ENCODE measurements around the gene RBM18. TPM values are rescaled to one million over a fixed set of nuclear protein-coding genes. Genes with fewer than 3 reads are reported as not detected.

RBM18 gene
- total RNA-seq, 4 donors from 2014 or later: 2.5 to 16.9 (median 8.2) TPM

GRCh38 chr9:122206118-122207046 is 58.3 kb downstream of the RBM18 start:
- Histone ChIP-seq H3K4me3 (no peak overlapping the region), H3K27me3 (peaks cover 0 to 34% (median 1%) of the 10 kb centered on the region in 4 donors), H3K27ac (no peak overlapping the region), H3K36me3 (no peaks in the 10 kb centered on the region), H3K4me1 (no peaks in the 10 kb centered on the region), H3K9me3 (no peaks in the 10 kb centered on the region)
- intact Hi-C loops (cut with DNase I): no loop called here
- no peak for TF ChIP-seq POLR2A (IDR thresholded peaks at IDR 0.05)
- TF ChIP-seq, protein P1, sequence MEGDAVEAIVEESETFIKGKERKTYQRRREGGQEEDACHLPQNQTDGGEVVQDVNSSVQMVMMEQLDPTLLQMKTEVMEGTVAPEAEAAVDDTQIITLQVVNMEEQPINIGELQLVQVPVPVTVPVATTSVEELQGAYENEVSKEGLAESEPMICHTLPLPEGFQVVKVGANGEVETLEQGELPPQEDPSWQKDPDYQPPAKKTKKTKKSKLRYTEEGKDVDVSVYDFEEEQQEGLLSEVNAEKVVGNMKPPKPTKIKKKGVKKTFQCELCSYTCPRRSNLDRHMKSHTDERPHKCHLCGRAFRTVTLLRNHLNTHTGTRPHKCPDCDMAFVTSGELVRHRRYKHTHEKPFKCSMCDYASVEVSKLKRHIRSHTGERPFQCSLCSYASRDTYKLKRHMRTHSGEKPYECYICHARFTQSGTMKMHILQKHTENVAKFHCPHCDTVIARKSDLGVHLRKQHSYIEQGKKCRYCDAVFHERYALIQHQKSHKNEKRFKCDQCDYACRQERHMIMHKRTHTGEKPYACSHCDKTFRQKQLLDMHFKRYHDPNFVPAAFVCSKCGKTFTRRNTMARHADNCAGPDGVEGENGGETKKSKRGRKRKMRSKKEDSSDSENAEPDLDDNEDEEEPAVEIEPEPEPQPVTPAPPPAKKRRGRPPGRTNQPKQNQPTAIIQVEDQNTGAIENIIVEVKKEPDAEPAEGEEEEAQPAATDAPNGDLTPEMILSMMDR (IDR thresholded peaks at IDR 0.05): no peak
- no peak for DNase-seq
- 72 to 85% methylated on average over 5 to 9 of the region's 9 CpGs for WGBS, 2 donors

DNA sequence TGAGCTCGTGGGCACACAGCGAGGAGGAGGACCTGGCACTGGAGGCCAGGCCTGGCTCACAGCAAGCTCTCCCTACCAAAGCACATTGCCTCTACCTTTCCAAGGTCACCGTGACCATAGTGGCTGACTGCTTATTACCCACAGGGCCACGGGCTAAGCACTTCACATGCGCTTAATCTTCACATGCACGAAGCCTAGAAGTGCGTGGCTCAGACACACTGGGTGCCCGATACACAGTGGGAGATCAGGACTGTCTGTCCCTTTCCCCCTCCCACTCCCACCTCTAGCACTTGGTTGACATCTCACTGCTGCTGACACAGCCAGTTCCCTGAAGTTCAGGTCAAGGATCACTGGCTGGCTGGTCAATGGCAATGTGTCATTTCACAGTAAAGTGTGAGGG is 59.5 kb downstream of the RBM18 start:
- intact Hi-C loops (cut with DNase I): no loop called here
- Histone ChIP-seq H3K9me3 (no peaks in the 10 kb centered on the region), H3K4me1 (no peaks in the 10 kb centered on the region), H3K27ac (no peak overlapping the region), H3K4me3 (no peak overlapping the region), H3K27me3 (peaks cover 0 to 22% (median 0%) of the 10 kb centered on the region in 4 donors), H3K36me3 (no peaks in the 10 kb centered on the region)
- WGBS, 2 donors: 87 to 92% methylated on average over 5 to 6 of the region's 8 CpGs
- DNase-seq: no peak
- TF ChIP-seq, protein P1 (IDR thresholded peaks at IDR 0.05): no peak
- no peak for TF ChIP-seq POLR2A (IDR thresholded peaks at IDR 0.05)

- peaks cover 0 to 21% (median 0%) of the 10 kb centered on the region in 4 donors for H3K27me3 ChIP-seq
- intact Hi-C loops (cut with DNase I): no loop called here
These were observed 60.1 kb downstream of the RBM18 start for GRCh38 chr9:122204491-122204890.

DNA sequence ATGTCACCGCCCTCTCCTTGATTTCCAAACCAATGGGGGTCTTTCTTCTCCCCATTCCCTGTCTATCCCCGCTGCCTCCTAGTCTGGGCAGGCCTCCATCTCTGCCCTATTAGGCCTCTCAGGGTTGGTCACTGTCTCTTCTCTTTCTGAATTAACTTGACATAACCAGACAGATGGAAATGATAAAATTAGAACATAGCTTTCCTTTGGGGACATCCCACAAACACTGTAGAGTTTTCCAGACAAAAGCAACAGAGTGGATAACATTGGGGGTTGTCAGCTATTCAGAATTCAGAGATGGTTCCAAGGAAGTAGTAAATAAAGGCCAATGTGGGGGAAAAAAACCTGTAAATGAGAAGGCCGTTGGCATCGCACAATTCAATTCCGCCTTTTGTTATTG is 60.6 kb downstream of the RBM18 start:
- TF ChIP-seq POLR2A (IDR thresholded peaks at IDR 0.05): no peak
- TF ChIP-seq, protein P1 (IDR thresholded peaks at IDR 0.05): no peak
- Histone ChIP-seq H3K27me3 (peaks cover 0 to 21% (median 0%) of the 10 kb centered on the region in 4 donors), H3K27ac (no peak overlapping the region), H3K36me3 (no peaks in the 10 kb centered on the region), H3K4me1 (no peaks in the 10 kb centered on the region), H3K9me3 (no peaks in the 10 kb centered on the region), H3K4me3 (no peak overlapping the region)
- no peak for DNase-seq
- 91 to 94% methylated on average over 5 of the region's 5 CpGs for WGBS, 2 donors
- intact Hi-C loops (cut with DNase I): no loop called here

More at GRCh38 chr9:122204491-122204890, 60.1 kb downstream of the RBM18 start:
- 70 to 94% methylated on average over 2 to 10 of the region's 12 CpGs for WGBS, 2 donors
- Histone ChIP-seq H3K4me1 (no peaks in the 10 kb centered on the region), H3K36me3 (no peaks in the 10 kb centered on the region), H3K27ac (no peak overlapping the region), H3K9me3 (no peaks in the 10 kb centered on the region), H3K4me3 (no peak overlapping the region)
- TF ChIP-seq, protein P1 (IDR thresholded peaks at IDR 0.05): no peak
- TF ChIP-seq POLR2A (IDR thresholded peaks at IDR 0.05): no peak
- no peak for DNase-seq

DNA sequence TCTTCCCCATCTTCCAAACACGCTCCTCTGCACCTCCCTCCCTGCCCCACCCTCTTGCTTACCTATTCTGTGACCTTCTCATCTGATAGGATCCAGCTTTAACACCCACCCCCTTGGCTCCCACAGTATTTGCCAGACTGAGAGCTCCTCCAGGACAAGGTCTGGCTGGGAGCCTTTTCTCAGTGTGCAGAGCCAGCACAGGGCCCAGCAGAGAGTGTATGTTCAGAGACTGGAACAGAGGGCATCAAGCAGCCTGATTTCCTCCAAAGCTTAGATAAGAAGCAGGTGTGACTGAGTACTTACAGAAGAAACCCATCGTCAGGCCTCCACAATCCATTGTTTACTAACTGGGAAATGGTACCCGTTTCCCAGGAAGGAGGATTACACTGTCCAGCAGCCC is 62.5 kb downstream of the RBM18 start:
- TF ChIP-seq, protein P1 (IDR thresholded peaks at IDR 0.05): no peak
- no peak for TF ChIP-seq POLR2A (IDR thresholded peaks at IDR 0.05)
- H3K4me3 ChIP-seq: no peak overlapping the region
- H3K9me3 ChIP-seq: no peaks in the 10 kb centered on the region
- H3K27ac ChIP-seq: no peak overlapping the region
- peaks cover 0 to 18% (median 0%) of the 10 kb centered on the region in 4 donors for H3K27me3 ChIP-seq
- intact Hi-C loops (cut with DNase I): no loop called here
- no peaks in the 10 kb centered on the region for H3K4me1 ChIP-seq
- H3K36me3 ChIP-seq: no peaks in the 10 kb centered on the region
- 69 to 83% methylated on average over 1 to 3 of the region's 3 CpGs for WGBS, 2 donors
- no peak for DNase-seq

Measured in esophagus squamous epithelium (tissue), 5 donors.